ENCODE measurements around the gene CLASP1.
"Not testable (repeated sequence)": the region's sequence is repeated elsewhere in the genome, so short reads cannot be mapped to it uniquely, and the experiment has no call there.

The CLASP1 gene

DNA sequence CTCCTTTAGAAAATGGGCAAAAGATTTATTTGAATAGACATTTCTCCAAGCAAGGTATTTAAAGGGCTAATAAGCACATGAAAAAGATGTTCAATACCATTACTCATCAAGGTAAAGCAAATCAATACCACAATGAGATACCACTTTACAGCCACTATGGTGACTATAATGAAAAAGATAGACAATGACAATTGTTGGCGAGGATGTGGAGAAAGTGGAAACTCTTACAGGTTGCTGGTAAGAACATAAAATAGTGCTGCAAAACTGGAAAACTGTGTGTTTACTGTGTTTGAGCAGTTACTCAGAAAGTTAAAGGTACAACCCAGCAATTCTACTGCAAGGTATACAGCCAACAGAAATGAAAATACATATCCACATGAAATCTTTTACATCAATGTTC is 150.5 kb downstream of the CLASP1 start:
- no peak for DNase-seq

DNA sequence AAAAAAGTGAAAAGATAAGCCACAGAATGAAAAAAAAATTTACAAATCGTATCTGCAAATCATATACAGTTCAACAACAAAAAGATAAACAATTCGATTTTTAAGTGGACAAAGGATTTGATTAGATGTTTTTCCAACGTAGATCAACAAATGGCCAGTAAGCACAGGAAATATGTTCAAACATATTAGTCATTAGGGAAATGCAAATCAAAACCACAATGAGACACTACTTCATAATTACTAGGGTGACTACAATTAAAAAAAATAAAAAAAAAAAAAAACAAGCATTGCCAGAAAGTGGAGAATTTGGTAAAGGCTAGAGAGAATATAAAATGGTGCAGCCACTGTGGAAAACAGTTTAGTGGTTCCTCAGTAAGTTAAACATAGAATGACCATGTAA is 156.9 kb downstream of the CLASP1 start:
- DNase-seq, result no peak

- no peak for DNase-seq
Measured at GRCh38 chr2:121491518-121491917, 157.7 kb downstream of the CLASP1 start.

DNA sequence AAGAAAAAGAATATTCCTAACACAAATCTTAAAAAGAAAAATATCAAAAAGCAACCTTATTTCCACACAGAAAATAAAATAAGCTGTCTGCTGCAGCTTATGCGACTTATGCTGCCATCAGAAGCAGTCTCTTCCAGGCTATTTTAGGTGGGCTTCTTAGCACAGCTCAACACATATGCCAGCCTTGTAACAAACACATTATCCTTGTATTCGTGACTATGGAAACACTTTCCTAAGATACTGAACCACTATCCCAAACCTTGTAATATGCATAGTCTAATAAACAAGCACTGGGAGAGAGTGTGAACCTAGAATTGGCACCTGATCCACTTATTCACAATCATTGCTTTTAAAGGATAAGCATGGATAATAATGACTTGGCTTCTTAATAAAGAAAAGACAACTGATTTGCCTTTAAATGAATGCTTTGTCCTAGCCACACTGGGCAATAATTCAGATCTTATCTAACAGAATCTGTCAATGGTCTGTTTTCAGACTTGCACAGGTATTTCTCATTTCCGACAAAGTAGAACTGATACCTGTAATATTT is 158.6 kb downstream of the CLASP1 start:
- DNase-seq, result no peak

DNA sequence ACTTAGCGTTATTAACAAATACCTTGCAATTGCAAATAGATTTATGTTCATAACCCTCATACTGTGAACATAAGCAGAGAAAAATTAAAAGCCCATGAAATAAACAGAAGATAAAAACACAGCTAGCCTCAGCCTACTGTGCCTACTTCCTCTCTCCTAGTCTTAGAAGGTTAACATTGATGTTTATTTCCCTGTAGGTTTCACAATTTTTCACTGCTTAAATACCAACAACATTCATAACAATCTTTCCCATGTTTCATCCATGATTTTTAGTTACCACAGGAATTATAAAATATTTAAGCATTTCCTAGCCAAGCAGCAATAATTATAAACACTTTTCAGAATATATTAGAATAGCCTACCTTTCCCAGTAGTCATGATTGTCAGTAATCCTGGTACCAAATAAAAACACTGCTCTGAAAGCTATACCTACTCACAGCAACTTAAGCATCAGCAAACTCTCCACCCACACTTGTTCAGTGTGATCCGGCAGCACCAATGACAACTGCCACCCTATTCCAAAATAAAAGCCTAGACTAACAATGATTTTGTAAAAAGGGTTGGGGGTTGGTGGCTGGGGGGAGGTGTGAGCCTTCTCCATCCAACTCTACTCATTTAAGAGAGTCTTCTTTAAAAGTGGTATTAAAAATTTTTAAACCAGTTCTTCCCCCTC is 159.2 kb downstream of the CLASP1 start:
- DNase-seq, result no peak

GRCh38 chr2:121489284-121489683 is 160.0 kb downstream of the CLASP1 start:
- no peak for DNase-seq

DNA sequence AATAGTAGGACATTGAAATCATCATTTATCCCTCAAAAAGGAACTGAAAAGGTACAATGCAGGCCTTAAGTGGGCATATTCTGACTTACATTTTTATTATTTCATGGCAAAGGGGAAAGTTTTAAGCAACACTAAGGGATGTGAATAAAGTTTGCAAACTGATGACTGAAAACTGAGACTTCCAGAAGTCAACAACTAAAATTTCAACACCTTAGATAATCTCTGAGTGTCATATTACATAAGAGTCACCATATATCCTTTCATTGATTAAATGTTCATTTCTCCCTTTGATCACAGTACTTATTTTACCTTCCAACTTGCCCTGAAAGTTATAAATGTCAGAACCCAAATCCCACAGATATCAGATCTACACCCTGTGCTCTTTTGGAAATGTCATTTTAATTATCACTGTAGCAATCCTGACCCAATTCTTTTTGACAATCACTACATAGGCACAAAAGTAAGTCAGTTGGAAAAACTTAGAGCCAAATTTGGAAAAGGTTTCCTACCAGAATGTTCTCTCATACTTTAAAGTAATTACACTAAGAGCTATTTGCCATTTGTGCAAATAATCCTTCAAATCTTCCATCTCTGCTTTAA is 163.0 kb downstream of the CLASP1 start:
- DNase-seq, result no peak

DNA sequence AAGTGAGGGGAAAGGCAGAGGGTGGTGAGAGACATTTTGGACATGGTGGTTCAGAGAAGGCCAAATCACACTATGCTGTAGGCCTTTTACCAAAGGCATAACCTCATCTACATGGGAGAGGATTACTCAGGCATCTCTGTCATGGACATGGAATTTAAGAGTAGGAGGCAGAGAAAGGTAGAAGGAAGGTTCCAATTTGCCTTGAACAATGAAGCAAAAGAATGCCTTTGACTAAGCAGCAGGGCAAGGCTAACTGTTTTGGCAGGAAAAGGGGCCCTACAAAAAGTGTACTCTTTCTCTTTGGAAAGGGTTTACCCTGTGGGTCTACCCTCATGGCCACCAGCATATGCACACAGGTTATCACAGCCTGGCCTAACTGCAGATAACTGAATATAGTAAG is 164.2 kb downstream of the CLASP1 start:
- DNase-seq, result no peak

DNA sequence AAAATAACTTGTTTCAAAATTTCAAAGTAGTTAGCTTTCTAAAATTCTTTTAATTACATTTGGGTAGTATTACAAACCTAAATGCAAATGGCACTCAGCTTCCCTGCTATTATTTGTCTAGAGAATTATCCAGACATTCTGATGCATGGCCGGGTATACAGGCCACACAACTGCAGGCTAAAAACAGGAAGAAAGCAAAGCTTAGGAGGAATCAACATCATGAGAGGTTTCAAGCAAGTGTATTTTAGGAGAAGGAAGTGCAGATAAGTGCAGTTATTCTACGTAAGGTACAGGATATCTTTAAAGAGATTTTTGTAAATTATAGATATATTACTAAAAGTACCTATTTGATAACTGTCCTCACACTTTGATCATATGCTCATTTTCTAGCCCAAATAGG is 165.4 kb downstream of the CLASP1 start:
- no peak for DNase-seq

DNA sequence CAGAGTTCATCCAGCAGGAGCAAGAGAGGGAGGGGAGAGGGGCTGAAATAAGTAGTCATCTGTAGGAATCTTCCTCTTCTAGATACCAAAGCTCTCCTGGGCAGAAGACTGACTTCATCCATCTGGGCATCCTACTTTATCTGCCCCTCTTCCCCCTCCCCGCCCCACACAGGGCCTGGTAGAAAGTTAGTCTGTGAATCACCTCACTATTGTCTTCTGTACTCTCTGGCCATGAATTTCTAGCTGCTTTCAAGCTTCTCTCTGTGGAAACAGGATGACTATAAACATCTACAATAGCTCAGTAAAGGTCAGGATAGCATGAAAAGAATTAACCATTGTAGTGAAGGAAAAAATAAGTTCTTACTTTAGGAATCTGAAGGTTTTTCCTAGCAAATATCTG is 166.2 kb downstream of the CLASP1 start:
- no peak for DNase-seq

DNA sequence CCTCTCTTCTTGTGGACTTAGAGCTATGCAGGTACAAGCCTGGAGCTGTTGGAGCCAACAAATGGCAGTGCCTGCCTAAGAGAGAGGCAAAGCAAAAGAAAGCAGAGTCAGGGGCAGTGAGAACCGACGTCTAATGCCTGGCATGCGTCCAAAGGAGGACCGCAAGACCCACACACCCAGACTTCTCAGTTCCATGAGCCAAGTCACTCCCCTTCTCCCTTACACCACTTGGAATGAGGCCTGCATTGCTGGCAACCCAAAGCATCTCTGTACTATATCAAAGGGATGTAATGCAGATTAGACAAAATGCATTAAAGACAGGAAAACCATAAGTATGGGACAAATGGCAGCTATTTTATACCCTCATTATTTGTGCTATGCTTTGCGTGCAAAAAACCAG is 168.4 kb downstream of the CLASP1 start:
- DNase-seq, result no peak

DNA sequence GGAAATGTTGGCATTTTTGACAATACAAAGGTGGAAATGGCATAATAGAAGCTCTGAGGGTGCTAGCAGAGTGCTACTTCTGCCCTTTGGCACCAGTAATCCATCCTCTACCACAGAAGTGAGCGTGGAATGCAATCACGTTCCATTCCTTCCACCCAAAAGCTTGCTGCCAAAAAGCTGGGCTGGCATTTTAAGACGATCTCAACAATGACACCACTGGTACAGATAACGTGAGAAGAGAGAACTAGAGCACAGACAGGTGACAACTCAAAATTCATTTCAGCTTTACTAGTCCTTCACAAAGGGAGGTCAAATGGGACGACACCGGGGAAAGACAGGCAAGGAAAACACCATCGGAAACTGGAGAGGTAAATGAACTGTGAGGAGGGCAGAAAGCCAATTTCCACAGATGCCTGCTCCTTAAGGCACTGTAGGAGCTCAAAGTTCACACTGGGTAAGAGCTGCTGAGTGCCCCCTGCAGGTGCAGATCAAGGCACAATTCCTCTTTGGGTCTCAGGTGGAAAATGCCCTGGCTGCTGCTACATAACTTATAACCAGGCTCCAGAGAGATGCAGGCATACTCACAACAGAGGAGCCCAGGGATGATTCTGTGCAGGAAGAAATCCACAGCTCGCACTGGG is 169.3 kb downstream of the CLASP1 start:
- no peak for DNase-seq

DNA sequence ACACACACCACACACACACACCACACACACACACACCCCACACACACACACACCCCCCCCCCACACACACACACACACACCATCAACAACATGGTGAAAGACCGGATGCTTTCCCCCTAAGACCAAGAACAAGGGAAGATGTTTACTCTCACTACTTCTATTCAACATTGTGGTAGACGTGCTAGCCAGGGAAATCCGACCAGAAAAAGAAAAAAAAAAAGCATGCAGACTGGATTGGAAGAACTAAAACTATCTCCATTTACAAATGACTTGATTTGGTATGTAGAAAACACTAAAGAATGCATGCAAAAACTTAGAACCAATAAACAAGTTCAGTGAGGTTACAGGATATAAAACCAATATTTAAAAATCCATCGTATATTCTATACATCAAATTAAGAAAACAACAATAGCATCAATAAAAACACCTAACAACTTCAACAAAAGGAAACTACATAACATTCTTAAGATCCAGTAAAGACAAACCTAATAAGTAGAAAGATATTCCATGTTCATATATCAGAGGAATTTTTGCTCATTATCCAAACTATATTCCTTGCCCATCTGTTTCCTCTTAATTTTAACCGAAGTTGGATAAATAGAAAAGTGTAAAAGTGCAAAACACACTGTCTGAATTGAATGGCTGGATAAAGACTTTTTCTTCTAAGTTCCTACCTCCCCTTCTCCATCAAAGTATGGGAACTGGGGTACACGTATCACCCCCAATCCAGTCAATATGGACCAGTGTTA is 170.1 kb downstream of the CLASP1 start:
- no peak for DNase-seq

- not testable (repeated sequence) for DNase-seq
Measured at GRCh38 chr2:121478358-121478995, 170.8 kb downstream of the CLASP1 start.

DNA sequence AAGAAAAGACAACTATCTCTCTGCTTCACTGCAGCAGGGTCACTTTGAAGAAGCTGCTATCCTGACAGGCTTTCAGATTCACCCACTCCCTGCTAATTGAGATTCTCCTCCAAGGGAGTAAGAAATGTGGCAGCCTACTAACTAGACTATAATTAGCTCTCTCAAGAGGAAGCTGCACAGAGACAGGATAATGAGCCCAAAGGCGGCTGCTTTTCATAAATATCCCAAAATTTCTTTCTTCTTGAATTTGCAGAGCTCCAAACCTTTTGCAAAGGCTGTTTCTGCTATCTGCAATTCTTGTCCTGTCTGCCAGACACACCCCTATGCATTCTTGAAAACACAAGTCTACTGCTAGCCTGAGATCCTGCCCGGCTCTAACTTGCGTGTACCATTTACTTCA is 172.6 kb downstream of the CLASP1 start:
- DNase-seq, result no peak

DNA sequence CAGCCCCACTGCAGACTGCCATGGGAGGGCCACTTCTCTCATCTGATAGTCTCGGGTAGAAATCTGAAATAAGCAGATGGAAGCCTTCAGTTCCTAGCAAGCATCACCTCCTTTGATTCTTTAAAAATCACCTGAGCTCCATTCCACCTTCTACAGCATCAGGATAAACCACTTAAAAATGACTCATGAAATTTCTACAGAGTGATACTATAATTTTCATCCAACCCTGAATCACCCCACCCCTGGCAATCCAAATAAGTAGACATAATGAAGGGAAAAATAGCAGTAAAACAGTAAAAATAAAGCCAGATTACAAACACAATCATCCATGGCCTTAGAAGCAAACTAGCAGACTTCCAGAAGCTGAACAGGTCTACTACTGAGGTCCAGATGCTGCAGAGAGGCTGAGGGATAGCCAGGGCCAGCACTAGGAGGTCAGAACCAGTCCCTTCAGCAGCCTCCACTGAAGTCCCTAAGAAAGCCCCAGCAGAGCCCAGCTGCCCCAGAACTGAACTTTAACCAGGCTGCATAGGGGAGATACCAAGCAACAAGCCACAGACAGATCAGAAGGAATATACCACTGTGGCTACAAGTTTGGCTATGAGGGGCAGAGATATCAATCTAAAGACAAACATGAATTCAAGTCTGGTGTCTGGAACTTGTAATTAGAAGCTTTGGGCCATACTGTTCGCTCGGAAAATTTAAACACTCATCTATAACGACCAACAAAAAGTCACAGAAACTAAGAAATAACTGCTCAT is 173.3 kb downstream of the CLASP1 start:
- DNase-seq, result no peak

DNA sequence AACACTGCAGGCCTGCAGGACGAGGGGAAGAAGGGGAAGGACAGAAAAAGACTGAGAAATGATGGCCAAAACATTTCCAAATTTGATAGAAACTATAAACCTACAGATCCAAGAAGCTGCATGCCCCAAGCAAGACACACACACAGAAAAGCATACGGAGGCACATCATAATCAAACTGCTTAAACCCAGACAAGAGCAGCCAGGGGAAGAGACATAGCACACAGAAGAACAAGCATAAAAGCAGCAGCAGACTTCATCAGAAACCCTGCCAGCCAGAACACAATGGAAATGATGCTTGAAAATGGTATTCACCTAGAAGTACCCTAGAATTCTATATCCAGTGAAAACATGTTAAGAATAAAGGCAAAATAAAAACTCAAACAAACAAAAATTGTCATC is 175.8 kb downstream of the CLASP1 start:
- DNase-seq, result no peak

GRCh38 chr2:121472470-121472993 is 176.7 kb downstream of the CLASP1 start:
- DNase-seq, result no peak

- DNase-seq, result no peak
Measured at GRCh38 chr2:121471532-121472469, 177.5 kb downstream of the CLASP1 start.

DNA sequence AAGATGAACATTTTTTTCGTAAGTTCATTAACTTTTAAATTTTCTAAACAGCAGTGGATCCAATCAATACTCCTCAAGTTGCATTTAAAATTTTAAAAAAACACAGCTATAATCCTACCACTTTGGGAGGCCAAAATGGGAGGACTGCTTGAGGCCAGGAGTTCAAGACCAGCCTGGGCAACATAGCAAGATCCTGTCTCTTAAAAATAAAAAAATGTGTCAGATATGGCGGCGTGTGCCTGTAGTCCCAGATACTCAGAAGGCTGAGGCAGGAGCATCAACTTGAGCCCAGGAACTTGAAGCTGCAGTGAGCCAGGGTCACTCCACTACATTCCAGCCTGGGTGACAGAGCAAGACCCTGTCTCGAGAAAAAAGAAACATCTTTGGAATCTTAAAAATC is 178.3 kb downstream of the CLASP1 start:
- no peak for DNase-seq

DNA sequence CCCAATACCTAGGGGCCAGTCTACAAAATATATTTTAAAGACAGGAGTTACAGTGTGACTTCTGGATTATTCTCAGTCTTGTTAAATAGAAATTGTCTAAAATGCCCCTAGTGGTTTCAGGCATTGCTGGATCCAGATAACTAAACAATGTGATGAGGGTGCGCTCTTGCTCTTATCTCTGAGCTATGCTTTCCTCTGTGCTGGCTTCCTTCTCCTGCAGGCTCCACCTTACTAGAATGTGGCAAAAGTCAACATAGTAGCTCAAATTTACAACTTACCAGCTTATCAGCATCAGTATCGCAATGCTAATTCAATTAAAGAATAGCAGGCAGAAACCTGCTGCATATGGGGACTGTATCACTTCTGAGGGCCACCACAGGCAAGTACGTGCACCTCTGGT is 179.9 kb downstream of the CLASP1 start:
- no peak for DNase-seq

Data from activated CD4-positive, CD25-positive, alpha-beta regulatory T cell (primary cell).